Hypothalamus (tissue), 51 donors: ENCODE data around the gene JAKMIP2.
"Not testable (repeated sequence)": the region's sequence is repeated elsewhere in the genome, so short reads cannot be mapped to it uniquely, and the experiment has no call there.

Source experiments
- DNase-seq, 51 donors: peaks; one replicate each; lab custom pipeline; 2025; lab: John Stamatoyannopoulos, UW

The JAKMIP2 gene

DNA sequence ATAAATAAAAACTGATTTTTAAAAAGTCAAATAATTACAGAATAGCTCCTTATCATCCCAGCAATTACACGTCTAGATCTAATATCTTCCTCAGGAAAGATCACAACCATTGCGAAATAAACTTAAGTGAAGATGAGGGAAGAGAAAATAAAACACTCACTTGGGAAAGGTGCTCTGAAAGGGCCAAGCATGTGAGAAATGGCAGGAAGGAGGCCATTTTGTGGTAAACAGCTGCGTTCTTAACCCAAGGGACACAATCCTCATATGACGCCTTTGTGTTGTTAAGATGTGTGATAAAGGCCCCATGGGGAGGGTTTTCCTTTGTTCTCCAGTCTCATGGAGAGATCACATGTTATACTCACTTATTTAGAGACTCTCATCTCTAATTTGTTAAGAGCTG, 32.5 kb downstream of the JAKMIP2 start:
- no peak for DNase-seq

DNA sequence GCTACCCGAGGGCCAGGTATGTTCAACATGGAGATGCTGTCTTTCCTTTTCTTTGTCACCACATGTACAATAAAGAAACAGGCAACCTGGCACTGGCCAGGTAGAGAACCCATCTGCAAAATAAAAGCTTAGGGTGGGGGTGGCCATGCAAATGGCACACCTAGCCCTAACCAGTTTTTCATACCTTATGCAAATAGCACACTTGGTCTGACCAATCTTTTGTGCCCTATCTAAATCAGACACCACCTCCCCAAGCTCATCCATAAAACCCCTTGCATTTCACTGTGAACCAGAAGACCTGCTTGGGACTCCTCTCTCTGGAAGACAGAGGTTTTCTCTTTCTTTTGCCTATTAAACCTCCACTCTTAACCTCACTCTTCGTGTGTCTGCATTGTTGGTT, 33.9 kb downstream of the JAKMIP2 start:
- DNase-seq: no peak

DNA sequence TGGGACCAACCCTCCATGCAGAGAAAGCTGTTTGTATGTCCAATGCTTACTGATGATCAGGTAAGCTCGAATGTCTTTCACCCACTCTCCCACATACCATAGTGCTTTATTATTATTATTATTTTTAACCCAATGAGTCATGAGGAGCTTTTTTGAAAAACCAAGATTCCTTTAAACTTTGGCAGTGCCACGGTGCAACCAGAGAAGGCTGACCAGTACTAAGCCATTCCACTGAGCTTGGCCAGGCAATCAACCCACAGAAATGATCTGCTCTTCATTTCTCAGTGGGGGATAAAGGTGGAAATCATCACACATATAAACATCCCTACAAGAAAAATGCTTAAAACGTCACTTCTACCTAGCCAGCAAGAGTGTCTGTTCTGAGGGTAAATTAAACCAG, 35.5 kb downstream of the JAKMIP2 start:
- no peak for DNase-seq

DNA sequence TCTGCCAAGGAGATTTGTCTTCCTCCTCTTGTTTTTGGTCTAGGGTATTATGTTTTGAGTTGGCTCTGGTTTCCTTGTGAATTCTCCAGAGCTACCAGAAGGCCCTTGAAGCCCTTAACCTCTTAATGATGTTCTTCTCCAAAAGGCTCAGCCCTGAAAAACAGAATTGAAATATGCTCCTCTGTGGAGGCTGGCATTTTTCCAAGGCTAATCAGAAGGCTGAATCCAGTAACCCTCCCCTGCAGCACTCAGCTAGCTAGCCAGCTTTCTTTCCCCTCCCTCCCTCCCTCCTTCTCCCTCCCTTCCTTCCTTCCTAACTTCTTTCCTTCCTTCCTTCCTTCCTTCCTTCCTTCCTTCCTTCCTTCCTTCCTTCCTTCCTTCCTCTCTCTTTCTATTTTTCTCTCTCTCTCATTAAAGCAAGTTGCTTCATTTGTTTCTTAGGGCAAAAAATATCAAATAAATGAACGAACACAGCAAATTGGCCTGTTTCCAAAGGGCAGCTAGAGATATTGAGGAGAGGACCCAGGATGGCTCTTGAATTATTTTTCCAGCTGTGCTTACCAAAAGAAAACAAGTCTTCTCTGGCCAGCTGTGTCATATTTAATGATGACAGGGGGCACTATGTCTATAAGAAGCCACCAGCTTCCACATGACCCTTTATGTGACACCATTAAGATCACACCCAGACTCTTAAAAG, 38.7 kb downstream of the JAKMIP2 start:
- peak in 4 of 51 donors; percentile 12 to 34 (median 16) for DNase-seq

DNA sequence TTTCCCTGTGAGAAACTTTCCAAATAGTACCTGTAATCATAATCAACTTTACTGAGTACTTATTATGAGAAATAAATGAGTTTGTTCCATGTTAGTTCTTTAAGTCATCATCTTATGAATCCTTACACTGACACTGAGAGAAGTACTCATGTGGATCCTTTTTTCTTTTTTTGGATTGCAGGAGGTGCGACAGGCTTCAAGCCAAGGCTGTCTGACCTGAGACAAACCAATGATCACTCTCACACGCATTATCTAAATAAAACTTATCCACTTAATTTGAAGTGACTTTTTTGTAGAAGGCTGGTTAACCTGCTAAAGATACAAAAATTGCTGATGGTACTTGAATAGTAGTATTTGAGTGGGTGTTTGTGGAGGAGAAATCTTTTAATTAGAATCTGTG, 39.5 kb downstream of the JAKMIP2 start:
- no peak for DNase-seq

DNA sequence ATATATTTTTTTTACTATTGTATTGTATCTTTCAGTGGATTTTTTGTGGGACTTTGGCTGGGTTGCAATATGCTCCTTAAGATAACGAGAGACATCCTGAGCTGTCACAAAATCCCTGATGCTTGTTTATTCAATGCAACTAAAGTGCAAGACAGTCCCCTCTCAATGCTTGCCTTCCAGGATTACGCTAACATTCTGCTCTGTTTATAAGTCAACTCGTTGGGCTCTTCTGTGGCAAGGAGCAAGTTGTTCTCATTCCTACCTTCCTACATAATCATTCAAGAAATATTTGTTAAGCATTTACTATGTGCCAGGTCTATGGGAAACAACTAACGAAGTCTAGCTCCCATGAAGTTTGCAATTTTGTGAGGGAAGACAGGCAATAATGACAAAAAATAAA, 40.4 kb downstream of the JAKMIP2 start:
- no peak for DNase-seq

DNA sequence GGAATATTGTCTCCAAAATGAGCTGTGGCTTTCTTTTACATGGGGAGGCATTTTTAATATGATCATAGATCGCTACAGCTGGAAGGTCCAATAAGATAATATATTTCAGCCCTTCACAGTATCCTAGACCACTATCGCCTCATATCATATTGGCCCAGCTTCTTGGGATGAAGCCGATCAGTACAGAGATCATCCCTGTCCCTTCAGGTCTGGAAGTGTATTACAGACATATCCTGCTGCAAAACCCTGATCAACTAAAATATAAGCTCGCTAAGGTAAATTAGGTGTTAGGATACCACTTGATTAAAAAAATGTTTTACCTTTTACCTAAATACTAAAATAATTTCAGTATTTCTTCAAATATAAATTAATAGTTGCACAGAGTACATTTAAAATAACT, 41.7 kb downstream of the JAKMIP2 start:
- DNase-seq: no peak

DNA sequence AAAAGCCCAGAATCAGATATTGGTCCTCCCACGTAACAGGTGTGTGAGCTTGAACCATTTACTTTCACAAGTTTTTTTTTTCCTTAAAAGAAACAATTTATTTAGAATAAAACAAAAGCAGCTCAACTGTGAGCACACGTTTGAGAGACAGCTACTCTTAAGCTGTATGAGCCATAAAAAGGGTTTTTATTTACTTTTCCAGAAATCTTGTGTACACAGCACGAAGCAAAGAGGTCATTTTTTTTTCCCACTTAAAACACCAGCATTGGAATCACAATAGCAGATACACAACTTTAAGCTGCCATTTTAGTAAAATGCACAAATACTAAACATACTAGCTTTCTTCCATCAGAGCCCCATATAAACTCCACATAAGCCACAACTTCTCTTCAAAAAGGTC, 44.6 kb downstream of the JAKMIP2 start:
- DNase-seq: no peak

DNA sequence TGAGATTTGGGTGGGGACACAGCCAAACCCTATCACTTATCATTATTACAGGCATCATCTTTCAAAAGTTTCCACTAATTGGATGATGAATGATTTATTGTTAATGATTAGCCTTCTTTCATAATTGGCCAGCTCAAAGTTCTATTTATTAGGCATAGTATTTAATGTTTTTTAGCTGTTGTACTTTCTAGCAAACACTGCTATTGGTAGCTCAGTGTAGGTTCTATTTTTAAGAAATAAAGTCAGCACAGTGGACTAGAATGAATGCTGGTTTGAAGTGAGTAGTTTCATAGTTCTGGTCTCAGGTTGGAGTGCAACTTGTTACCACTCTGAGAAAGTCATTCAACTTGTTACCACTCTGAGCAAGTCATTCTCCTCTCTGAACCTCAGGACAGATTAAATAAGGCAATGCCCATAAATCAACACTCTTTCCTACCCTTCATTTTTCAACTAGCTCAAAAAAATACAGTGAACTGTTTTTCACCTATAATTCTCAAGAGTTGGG, 46.9 kb downstream of the JAKMIP2 start:
- no peak for DNase-seq

DNA sequence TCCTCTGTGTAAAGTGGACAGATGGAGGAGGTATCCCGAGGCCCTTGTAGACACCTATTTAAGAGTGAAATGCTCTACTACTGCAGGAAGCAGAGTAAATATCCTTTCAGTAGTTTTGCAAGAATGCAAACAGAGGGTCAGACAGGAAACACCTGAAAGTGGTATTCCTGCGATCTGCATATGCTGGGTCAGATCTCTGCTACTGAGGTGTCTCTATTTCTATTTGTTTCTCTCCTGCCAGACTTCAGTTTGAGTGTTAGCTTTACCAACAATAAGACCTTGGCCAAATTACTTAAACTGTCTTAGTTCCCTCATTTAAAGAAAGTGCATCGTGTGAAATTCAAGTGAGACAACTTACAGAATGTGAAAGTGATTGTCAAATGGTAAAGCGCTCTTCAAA, 47.6 kb downstream of the JAKMIP2 start:
- DNase-seq: no peak

DNA sequence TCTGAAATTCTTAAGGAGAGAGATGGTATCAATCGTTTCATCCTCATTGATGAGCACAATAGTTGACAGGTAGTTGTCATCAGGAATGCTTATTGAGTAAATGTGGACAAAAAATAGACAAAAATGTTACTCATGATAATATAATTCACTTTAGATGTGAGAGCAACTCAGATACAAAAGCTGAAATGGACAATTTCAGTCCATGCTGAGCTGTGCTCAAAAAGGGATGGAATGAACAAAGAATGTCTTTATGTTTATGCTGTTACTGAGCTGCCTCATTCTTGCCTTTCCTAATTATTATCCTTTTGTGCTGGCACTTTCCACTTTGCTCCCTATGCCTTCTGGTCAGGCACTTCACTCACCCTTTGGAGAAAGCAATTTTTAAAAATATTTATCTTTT, 49.5 kb downstream of the JAKMIP2 start:
- peak in 2 of 51 donors; percentile 13 to 17 for DNase-seq

DNA sequence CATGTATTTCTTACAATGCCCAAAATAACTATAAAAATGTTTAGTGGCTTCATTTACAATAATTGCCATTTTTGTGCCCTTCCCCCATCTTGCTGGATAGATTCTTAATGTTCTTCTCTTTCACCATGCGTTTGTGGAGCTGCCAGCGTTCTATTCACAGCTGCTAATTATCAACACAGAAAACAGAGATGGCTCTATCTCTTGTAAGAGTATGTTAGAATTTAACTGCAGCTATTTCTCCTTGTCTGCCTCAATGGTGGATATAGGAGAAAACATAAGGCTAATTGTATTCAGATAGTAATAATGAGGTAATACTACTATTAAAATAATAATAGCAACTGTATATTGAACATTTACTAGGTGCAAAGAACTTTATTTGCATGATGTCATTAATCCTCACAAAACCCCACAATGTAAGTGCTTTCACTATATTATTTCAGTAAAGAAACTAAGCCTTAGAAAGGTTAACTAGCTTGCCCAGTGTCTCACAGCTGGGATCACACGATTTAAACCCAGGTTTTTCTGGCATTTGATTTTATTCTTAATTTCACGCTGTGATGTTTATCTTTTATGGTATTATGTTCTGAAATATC, 50.1 kb downstream of the JAKMIP2 start:
- DNase-seq: peak in 4 of 51 donors; percentile 14 to 74 (median 26)

DNA sequence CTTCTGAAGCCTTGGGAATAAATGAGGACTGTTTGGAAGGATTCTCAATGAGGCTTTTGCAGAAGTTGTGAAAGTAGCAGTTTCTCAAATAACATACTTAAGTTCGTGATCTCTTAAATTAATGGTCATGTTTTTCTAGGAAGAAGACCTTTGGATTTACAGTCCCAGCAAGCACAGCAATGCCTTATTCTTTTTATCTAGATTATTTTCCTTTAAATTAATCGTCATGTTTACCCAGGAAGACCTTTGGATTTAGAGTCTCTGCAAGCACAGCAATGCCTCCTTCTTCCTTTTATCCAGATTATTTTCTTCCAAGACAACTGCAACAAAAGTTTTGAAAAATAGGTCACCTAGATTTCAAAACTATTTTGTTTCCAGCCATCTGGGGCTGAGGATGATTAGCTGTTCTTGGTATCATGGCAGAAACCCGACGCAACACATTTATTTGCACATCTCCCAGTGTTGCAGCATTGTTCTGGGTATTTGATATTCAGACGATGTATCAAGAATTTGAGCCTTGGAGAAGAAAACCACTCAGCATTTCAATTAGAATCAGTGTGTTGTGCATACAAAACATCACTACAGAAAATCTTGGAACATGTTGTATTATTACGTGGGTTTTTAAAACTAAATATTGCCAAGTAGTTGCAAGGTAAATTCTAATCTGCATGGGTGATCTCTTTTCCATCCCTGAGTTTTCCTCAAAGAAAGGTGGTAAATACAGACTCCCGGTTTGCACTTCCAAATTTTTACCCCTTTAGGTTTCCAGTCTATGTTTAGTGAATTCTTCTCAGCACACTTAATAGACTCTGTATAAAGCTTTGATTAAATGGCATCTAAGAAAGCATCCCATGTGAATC, 50.9 kb downstream of the JAKMIP2 start:
- DNase-seq: peak in 2 of 51 donors; percentile 54 to 74

DNA sequence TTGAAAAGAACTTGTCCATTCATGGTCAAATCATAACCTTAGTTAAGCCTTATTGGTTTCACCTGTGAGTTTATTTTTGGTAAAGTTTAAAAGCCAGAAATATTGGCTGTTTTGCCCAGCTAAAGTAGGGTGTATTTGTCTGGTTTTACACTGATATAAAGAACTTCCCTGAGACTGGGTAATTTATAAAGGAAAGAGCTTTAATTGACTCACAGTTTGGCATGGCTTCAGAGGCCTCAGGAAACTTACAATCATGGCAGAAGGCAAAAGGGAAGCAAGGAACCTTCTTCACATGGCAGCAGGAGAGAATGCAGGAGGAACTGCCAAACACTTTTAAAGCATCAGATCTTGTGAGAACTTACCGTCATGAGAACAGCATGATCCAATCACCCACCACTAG, 55.3 kb downstream of the JAKMIP2 start:
- DNase-seq: no peak

DNA sequence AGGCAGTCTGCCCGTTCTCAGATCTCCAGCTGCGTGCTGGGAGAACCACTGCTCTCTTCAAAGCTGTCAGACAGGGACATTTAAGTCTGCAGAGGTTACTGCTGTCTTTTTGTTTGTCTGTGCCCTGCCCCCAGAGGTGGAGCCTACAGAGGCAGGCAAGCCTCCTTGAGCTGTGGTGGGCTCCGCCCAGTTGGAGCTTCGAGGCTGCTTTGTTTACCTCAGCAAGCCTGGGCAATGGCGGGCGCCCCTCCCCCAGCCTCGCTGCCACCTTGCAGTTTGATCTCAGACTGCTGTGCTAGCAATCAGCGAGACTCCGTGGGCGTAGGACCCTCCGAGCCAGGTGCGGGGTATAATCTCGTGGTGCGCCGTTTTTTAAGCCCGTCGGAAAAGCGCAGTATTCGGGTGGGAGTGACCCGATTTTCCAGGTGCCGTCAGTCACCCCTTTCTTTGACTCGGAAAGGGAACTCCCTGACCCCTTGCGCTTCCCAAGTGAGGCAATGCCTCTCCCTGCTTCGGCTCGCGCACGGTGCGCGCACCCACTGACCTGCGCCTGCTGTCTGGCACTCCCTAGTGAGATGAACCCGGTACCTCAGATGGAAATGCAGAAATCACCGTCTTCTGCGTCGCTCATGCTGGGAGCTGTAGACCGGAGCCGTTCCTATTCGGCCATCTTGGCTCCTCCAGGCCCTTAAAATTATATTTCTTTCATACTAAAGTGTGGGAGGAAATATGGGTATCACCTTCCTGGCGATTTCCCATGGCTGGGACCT, 61.2 kb downstream of the JAKMIP2 start:
- DNase-seq: not testable (repeated sequence)

DNA sequence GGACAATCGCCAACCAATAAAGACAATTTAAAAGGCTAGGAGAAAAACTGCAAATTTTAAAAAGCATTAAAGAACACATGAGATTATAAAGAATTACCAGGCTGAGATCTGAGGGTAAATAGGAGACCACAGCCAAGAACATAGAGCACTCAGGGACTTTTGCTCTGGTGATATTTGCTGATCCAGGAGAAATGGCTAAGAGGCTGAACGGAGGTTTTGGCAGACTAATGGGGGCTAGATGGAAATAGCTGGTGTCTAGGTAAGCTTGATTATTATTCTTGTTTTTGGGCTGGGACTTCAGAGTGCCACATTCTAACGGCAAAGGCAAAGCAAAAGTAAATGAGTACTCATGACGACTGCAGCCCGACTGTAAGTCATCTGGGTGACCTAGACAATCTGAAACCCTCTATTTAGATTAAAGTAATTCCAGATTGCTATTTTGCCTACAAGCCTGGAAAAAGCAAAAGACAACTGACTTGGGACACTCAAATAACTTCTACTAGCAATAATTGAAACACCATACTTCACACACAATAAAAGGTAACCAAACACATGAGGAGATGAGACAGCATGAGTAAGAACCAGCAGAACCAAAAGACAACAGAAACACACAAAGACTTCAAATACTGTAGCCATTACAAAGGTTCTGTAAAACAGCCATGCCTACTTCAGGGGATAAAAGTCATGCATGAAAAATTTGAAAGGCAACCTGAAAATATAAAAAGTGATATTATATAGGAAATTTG, 68.8 kb downstream of the JAKMIP2 start:
- DNase-seq: no peak

DNA sequence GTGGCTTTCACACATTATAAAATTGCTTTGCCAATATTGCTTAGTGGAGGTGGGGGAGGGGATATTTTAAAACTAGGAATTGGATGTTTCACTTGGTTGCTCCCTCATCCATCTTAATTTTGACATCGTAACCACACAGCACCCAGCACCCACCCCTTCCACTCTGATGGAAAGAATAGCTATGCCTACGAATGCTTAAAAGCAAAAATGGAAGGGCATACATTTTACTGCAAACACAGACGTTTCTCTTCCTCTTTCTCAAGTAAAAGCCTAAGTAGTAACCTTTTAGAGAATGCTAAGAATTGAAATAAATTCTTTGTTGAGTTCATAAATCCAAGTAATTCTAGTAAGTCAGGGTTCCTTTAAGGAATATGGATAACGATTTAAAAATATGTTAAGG, 69.9 kb downstream of the JAKMIP2 start:
- no peak for DNase-seq

DNA sequence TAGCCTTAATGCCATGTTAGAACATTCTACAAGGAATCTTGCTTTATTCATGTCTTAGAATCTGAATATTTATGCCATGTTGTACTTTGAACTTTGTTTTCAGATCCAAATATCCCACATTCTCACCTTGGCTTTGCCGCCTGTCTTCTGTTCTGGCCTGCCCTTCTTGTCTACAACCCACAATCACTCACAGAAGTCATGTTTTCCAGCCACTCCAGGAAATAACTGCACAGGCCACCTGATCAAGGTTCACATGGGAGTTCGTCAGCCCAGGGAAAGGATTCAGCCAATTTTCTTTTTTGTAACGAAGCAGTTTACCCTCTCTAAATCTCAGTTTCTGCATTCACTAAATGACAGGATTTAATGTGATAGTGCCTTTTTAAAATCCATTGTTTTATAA, 70.5 kb downstream of the JAKMIP2 start:
- DNase-seq: no peak

DNA sequence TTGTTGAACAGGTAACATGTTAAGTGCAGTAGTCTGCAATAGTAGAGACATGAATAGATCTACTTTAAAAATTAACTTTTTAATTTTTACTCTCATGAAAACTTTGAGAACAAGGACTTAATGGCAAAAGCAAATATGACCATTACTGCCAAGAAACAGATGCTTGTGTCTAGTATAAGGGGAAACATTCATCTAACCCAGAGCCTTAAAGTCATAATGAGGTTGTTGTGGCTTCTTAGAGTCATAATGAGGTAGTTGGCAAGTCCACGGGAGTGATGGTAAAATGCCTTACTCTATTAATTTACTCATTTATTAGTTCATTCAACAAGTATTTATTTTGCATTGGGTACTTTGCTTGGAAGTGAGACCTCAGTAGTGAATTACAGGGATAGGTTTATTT, 71.5 kb downstream of the JAKMIP2 start:
- no peak for DNase-seq

DNA sequence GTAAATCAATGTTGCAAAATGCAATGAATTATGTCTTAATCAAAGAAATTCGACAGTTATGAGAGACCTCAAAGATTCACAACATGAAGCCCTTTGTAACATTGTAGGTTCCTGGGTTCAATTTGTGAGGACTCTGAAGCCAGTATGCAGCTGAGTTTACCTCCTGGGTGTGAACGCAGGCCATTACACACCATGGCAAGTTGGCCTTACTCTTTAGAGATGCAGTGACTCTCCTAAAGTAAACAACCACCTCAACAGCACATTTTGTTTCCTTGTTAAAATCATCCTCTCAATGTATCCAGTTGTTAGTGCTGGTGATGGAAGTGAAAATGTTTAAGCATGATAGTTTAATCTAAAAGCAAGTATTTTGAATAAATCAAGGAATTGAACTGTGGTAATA, 73.8 kb downstream of the JAKMIP2 start:
- no peak for DNase-seq
